Rectal smooth muscle tissue (tissue), 1 donor: ENCODE data around the gene CYP2E1.
"Not testable (repeated sequence)": the region's sequence is repeated elsewhere in the genome, so short reads cannot be mapped to it uniquely, and the experiment has no call there.

Experiments used
- H3K27ac ChIP-seq: one replicate; pipeline ENCODE4 v1.7.0; 2013; ENCODE audit warnings: low read depth, low read length, inconsistent platforms
- H3K27me3 ChIP-seq: one replicate; pipeline ENCODE4 v1.7.0; 2013; ENCODE audit warnings: low read length; ENCODE audit not compliant: control insufficient read depth, insufficient read depth
- H3K36me3 ChIP-seq: one replicate; pipeline ENCODE4 v1.7.0; 2013; ENCODE audit warnings: low read length; ENCODE audit not compliant: control insufficient read depth, insufficient read depth
- H3K4me1 ChIP-seq: one replicate; pipeline ENCODE4 v1.7.0; 2013; ENCODE audit warnings: low read length; ENCODE audit not compliant: control insufficient read depth, insufficient read depth
- H3K4me3 ChIP-seq: one replicate; pipeline ENCODE4 v1.7.0; 2013; ENCODE audit warnings: low read length
- H3K9ac ChIP-seq: one replicate; pipeline ENCODE4 v1.7.0; 2013; ENCODE audit warnings: low read length

The CYP2E1 gene

DNA sequence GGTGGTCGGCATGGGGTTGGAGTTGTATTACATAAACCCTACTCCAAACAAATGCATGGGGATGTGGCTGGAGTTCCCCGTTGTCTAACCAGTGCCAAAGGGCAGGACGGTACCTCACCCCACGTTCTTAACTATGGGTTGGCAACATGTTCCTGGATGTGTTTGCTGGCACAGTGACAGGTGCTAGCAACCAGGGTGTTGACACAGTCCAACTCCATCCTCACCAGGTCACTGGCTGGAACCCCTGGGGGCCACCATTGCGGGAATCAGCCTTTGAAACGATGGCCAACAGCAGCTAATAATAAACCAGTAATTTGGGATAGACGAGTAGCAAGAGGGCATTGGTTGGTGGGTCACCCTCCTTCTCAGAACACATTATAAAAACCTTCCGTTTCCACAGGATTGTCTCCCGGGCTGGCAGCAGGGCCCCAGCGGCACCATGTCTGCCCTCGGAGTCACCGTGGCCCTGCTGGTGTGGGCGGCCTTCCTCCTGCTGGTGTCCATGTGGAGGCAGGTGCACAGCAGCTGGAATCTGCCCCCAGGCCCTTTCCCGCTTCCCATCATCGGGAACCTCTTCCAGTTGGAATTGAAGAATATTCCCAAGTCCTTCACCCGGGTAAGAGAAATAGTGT is at the start of gene CYP2E1:
Gene CYP2E1 (plus strand): TSS at position 407 of the 632 bp plus-strand sequence. CDS start 33 bp downstream, at position 440.
- Histone ChIP-seq H3K9ac (no peak within 1 kb of the TSS), H3K4me1 (no peaks in the 10 kb centered on the region), H3K27me3 (peaks cover 4% of the 10 kb centered on the region), H3K4me3 (no peak within 1 kb of the TSS), H3K27ac (no peak within 1 kb of the TSS), H3K36me3 (no peaks in the 10 kb centered on the region)

DNA sequence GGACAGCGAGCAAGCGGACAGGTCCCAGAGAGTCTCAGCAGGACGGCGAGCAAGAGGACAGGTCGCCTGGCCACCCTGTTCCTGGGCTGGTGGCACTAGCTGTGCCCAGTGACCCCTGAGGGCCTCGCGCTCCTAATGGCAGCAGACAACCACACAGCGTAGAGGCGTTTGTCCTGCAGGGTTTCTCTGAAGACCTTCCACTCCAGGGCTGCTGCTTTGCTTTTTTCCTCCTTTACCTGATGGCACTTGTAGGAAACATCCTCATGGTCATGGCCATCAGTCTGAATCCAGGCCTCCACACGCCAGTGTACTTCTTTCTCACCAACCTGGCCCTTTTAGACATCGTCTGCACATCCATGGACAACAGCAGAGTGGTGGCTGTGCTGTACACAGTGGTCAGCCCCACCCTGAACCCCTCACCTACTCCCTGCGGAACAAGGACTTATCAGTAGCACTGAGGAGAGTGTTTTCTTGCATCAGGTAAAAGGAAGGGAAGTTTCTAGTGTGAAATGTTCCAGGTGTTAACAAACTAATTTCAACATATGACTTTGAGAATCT is 46.0 kb upstream of the CYP2E1 start:
- Histone ChIP-seq H3K4me3 (no peak overlapping the region), H3K27me3 (no peaks in the 10 kb centered on the region), H3K4me1 (no peaks in the 10 kb centered on the region), H3K36me3 (no peaks in the 10 kb centered on the region), H3K9ac (no peak overlapping the region), H3K27ac (no peak overlapping the region)

DNA sequence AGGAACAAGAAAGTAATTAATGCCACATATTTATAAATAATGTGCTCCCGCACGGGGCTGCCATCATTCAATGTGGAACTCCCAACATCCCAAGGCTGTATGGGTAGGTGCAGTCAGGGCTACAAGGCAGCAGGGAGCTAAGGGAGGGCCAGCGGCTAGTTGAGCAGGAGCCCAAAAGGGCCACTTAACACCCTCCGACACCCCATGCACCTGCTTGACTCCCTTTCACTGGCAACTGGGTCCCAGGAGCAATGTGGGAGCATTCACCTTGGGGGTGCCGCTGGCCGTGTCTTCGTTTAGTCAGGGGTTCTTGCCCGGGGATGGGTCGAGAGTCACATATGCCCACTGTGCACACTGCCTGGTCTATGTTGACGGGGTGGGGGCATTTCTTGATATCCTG is 45.5 kb upstream of the CYP2E1 start:
- no peaks in the 10 kb centered on the region for H3K27me3 ChIP-seq
- H3K4me3 ChIP-seq = no peak overlapping the region
- H3K4me1 ChIP-seq = no peaks in the 10 kb centered on the region
- no peaks in the 10 kb centered on the region for H3K36me3 ChIP-seq
- no peak overlapping the region for H3K9ac ChIP-seq
- H3K27ac ChIP-seq = no peak overlapping the region

DNA sequence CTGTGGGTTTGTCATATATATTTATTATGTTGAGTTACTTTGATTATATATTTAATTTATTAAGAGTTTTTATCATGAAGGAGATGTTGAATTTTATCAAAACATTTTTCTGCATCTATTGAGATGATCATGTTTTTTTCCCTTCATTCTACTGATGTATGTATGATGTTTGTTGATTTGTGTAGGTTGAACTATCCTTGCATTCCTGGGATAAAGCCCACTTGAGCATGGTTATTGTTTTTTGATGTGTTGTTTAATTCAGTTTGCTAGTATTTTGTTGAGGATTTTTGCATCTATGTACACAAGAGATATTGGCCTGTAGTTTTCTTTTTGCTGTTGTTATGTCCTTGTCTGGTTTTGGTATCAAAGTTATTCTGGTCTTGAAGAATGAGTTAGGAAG is 42.3 kb upstream of the CYP2E1 start:
- no peaks in the 10 kb centered on the region for H3K4me1 ChIP-seq

GRCh38 chr10:133487085-133487484 is 40.1 kb upstream of the CYP2E1 start:
- Histone ChIP-seq H3K4me1 (no peaks in the 10 kb centered on the region), H3K27me3 (no peaks in the 10 kb centered on the region), H3K4me3 (no peak overlapping the region), H3K36me3 (no peaks in the 10 kb centered on the region), H3K27ac (no peak overlapping the region), H3K9ac (no peak overlapping the region)

More for the DNA sequence above, 42.3 kb upstream of the CYP2E1 start:
- no peaks in the 10 kb centered on the region for H3K36me3 ChIP-seq
- H3K9ac ChIP-seq = no peak overlapping the region
- H3K27ac ChIP-seq = no peak overlapping the region
- H3K4me3 ChIP-seq = no peak overlapping the region
- no peaks in the 10 kb centered on the region for H3K27me3 ChIP-seq

DNA sequence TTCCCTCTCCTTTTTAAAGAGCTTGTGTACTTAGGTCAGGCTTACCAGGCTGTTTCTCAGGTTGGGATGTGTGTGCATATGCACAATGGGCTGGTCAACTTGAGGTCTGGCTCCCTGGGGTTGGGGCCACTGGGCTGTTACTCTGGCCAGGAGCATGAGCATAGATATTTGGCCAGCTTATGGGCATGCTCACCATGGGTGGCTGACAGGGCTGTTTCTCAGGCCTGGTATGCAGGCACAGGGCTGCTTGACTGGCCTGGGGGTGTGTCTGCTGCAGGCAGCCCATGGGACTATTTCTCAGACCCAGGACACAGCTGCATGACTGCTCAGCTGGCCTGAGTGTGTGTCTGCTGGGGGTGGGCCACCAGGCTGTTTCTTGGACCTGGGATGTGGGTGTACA is 38.8 kb upstream of the CYP2E1 start:
- no peak overlapping the region for H3K9ac ChIP-seq
- no peaks in the 10 kb centered on the region for H3K27me3 ChIP-seq
- no peak overlapping the region for H3K27ac ChIP-seq
- no peak overlapping the region for H3K4me3 ChIP-seq
- H3K4me1 ChIP-seq = no peaks in the 10 kb centered on the region
- H3K36me3 ChIP-seq = no peaks in the 10 kb centered on the region

DNA sequence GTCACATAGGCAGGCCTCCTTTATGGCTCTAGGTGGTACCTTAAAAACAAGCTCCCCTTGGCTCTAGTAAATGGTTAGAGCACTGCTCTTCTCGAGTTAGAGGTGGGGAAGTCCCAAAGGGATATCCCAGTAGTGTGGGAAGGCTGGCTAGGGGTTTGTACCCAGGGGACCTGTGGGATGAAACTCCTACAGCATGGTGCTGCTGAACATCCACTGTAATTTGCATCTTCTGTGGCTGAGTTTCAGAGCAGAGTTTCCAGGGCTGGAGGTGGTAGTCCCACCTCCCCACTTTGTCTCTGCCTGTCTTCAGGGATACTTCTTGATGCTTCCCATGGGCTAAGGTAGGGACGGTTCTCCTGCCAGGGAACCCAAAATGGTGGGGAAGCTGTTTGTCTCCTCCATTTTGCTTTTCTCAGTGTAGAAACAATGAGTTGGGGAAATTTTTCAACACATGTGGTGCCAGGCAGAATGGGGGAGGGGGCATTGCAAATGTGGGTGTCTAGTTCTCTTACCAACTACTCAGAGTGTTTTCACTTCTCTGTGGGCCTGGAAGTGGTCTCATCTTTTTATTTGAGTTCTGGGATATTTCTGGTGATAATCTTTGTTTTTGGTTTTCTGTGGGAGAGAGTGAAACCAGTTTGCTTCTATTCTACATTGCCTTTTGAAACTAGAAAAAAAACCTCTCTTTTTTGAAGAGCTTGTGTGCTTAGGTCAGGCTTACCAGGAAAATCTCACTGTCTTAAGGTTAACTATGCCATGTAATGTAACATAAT is 37.2 kb upstream of the CYP2E1 start:
- Histone ChIP-seq H3K9ac (no peak overlapping the region), H3K36me3 (no peaks in the 10 kb centered on the region), H3K27me3 (no peaks in the 10 kb centered on the region), H3K4me3 (no peak overlapping the region), H3K4me1 (no peaks in the 10 kb centered on the region), H3K27ac (no peak overlapping the region)

- not testable (repeated sequence) for H3K36me3 ChIP-seq, H3K4me3 ChIP-seq, H3K4me1 ChIP-seq, H3K27ac ChIP-seq, H3K27me3 ChIP-seq, H3K9ac ChIP-seq
These were observed 33.6 kb upstream of the CYP2E1 start for GRCh38 chr10:133493562-133493961.

DNA sequence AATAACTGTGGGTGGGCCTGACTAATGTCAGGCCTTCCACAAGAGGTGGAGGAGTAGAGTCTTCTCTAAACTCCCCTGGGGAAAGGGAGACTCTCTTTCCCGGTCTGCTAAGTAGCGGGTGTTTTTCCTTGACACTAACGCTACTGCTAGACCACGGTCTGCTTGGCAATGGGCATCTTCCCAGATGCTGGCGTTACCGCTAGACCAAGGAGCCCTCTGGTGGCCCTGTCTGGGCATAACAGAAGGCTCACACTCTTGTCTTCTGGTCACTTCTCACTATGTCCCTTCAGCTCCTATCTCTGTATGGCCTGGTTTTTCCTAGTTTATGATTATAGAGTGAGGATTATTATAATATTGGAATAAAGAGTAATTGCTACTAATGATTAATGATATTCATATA is 29.8 kb upstream of the CYP2E1 start:
- H3K36me3 ChIP-seq, H3K9ac ChIP-seq: not testable (repeated sequence)

DNA sequence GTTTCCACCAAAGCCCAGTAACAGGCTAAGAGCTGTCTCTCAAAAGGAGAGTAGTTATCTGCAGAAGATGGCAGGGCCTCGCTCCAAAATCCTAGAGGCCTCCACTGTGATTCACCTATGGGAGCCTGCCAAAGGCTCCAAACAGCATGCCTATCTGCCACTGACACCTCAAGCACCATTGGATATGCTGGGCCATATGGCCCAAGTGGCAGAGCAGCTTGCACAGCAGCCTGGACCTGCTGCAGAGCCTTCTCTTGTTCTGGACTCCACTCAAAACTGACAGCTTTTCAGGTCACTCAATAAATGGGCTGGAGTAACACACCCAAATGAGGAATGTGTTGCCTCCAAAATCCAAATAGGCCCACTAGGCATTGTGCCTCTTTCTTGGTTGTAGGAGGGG is 28.0 kb upstream of the CYP2E1 start:
- H3K4me3 ChIP-seq, H3K36me3 ChIP-seq, H3K9ac ChIP-seq, H3K27me3 ChIP-seq, H3K4me1 ChIP-seq, H3K27ac ChIP-seq: not testable (repeated sequence)

More for the DNA sequence above, 29.8 kb upstream of the CYP2E1 start:
- not testable (repeated sequence) for H3K27me3 ChIP-seq, H3K4me3 ChIP-seq, H3K27ac ChIP-seq, H3K4me1 ChIP-seq

DNA sequence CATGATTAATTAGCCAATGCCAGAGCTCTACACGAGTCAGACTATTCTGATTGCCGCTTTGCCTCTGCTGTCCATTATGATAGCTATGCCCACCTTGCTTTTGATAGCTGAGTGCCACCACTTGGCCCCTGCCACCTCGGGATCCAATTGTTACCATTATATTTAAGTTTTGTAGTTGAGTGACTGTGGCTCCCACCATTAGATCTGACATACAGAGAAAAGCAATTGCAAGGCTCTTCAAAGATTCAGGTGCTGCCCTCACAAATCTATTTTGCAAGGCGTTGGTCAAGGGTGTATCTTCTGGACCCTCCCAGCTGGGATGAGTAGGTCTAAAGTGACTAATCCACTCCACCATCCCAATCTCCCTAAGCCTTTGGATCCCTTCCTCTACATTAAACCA is 26.3 kb upstream of the CYP2E1 start:
- H3K36me3 ChIP-seq, H3K4me1 ChIP-seq: not testable (repeated sequence)

DNA sequence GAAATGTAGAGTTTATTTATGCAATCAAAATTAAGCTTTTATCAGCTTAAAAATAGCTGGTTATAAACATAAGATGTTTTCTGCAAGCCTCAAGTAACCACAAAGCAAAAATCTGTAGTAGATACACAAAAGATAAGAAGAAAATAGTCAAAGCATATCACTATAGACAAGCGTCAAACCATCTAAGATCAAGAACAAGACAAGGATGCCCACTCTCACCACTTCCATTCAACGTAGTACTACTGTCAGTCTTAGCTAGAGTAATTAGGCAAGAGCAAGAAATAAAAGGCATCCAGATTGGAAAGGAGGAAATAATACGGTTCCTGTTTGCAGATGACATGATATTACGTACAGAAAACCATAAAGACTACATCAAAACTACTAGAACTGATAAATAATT is 17.5 kb upstream of the CYP2E1 start:
- no peaks in the 10 kb centered on the region for H3K36me3 ChIP-seq
- H3K4me3 ChIP-seq = no peak overlapping the region
- H3K27ac ChIP-seq = no peak overlapping the region
- no peaks in the 10 kb centered on the region for H3K4me1 ChIP-seq
- H3K27me3 ChIP-seq = no peaks in the 10 kb centered on the region
- no peak overlapping the region for H3K9ac ChIP-seq

More for the DNA sequence above, 26.3 kb upstream of the CYP2E1 start:
- H3K27me3 ChIP-seq, H3K4me3 ChIP-seq, H3K9ac ChIP-seq, H3K27ac ChIP-seq: not testable (repeated sequence)

DNA sequence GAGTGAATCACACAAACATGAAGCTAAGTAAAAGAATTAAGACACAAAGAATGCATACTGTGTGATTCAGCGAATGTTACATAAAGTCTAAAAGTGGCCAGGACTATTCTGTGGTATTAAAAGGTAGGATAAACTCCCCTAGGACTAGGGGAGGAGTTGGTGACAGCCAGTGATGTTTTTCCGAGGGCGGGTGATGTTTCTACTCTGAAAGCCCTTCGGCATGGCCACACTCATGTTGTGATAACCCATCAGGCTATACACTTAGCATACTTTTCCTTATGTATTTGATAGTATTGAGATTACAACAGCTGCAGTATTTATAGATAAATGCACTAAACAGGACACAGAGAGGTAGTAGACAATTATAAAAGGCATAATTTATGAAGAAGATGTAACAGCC is 15.8 kb upstream of the CYP2E1 start:
- no peaks in the 10 kb centered on the region for H3K36me3 ChIP-seq
- no peak overlapping the region for H3K27ac ChIP-seq
- H3K9ac ChIP-seq = no peak overlapping the region
- no peaks in the 10 kb centered on the region for H3K27me3 ChIP-seq
- no peaks in the 10 kb centered on the region for H3K4me1 ChIP-seq
- H3K4me3 ChIP-seq = no peak overlapping the region
